K562 treated with DMSO at 1 percent for 48 hours (cell line): ENCODE results near the gene SUGP1. TPM values are rescaled to one million over a fixed set of nuclear protein-coding genes. Genes with fewer than 3 reads are reported as not detected.

Experiments
- total RNA-seq: library from RNA; unstranded; fragments of 300-600 nt; gene quantifications from 2 replicates; pipeline ENCODE4 v1.2.3, GENCODE V29; 2022; ENCODE audit warnings: low replicate concordance; ENCODE audit errors: extremely low read depth

The SUGP1 gene, protein sequence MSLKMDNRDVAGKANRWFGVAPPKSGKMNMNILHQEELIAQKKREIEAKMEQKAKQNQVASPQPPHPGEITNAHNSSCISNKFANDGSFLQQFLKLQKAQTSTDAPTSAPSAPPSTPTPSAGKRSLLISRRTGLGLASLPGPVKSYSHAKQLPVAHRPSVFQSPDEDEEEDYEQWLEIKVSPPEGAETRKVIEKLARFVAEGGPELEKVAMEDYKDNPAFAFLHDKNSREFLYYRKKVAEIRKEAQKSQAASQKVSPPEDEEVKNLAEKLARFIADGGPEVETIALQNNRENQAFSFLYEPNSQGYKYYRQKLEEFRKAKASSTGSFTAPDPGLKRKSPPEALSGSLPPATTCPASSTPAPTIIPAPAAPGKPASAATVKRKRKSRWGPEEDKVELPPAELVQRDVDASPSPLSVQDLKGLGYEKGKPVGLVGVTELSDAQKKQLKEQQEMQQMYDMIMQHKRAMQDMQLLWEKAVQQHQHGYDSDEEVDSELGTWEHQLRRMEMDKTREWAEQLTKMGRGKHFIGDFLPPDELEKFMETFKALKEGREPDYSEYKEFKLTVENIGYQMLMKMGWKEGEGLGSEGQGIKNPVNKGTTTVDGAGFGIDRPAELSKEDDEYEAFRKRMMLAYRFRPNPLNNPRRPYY
- total RNA-seq, result not detected in 2 replicates

GRCh38 chr19:19320361-19321140, at the start of gene SUGP1, which contains the start of gene MAU2:
TSS of gene SUGP1 (minus strand) at chr19:19320509. CDS start at chr19:19320496, 13 bp downstream.
TSS of gene MAU2 (plus strand) at chr19:19320829. CDS start at chr19:19320860, 31 bp downstream.

Other genes with a start within 250 kb of the SUGP1 start
- gene TMEM161A, start 182.0 kb downstream of the SUGP1 start, total RNA-seq, result not detected in 2 replicates
- gene MEF2B, start 150.2 kb downstream of the SUGP1 start, total RNA-seq, result not detected in 2 replicates
- not detected in 2 replicates for gene BORCS8, start 128.4 kb downstream of the SUGP1 start, total RNA-seq
- gene RFXANK, start 128.3 kb downstream of the SUGP1 start, total RNA-seq, result not detected in 2 replicates
- not detected in 2 replicates for gene NR2C2AP, start 117.1 kb downstream of the SUGP1 start, total RNA-seq
- not detected in 2 replicates for gene NCAN, start 108.6 kb downstream of the SUGP1 start, total RNA-seq
- not detected in 2 replicates for gene TM6SF2, start 47.2 kb downstream of the SUGP1 start, total RNA-seq
- gene MAU2, start 320 bp upstream of the SUGP1 start, total RNA-seq, result not detected in 2 replicates
- gene GATAD2A, start 85.2 kb upstream of the SUGP1 start, total RNA-seq, result not detected in 2 replicates
- gene TSSK6, start 195.0 kb upstream of the SUGP1 start, total RNA-seq, result not detected in 2 replicates
- gene NDUFA13, start 195.7 kb upstream of the SUGP1 start, total RNA-seq, result not detected in 2 replicates
- gene YJEFN3, start 208.4 kb upstream of the SUGP1 start, total RNA-seq, result not detected in 2 replicates
- not detected in 2 replicates for gene CILP2, start 217.8 kb upstream of the SUGP1 start, total RNA-seq